ENCODE results near the gene GTF2H4.

GTF2H4 gene

DNA sequence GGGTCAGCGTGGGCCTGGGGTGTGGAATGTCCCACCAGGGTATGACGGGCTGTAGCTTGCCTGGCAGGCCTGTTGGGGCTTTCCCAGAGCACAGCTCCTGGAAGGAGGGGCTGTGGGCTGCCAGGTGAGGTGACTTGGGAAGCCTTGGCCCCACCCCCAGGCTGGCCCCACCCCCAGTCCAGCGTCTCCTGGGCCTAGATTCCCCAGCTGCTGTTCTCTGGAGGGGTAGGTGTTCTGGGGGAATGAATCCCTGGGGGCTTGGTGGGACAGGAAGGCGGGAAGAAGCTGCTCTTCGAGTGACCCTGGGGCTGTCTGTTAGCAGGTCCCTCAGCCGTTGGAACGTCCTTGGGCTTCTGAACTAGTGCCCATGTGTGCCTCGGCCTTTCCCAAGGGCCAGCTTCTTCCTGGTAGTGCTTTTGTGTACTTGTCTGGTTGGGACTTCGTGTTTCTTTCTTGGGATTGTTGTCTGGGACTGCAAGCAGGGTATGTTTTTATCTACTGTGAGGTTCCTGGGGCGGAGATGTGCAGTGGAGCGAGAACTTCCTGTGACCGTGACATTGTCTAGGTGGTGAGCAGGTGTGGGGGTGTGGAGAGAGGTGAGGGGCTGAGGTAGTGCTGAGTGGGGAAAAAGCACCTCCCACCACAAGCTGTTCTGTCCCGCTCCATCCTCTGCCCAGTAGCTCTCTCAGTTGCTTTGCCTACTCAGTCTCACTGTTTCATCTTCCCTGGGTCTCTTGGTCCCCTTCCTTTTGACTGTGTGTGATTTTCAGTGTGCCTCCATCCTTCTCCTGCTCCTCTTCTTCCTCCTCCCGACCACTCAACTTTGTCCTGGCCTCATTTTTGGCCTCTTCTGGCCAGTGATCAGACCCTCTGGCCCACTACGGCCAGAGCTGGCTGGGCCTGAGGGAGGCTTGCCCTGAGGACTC is 25.0 kb upstream of the GTF2H4 start:
- DNase-seq: peak; percentile 91

DNA sequence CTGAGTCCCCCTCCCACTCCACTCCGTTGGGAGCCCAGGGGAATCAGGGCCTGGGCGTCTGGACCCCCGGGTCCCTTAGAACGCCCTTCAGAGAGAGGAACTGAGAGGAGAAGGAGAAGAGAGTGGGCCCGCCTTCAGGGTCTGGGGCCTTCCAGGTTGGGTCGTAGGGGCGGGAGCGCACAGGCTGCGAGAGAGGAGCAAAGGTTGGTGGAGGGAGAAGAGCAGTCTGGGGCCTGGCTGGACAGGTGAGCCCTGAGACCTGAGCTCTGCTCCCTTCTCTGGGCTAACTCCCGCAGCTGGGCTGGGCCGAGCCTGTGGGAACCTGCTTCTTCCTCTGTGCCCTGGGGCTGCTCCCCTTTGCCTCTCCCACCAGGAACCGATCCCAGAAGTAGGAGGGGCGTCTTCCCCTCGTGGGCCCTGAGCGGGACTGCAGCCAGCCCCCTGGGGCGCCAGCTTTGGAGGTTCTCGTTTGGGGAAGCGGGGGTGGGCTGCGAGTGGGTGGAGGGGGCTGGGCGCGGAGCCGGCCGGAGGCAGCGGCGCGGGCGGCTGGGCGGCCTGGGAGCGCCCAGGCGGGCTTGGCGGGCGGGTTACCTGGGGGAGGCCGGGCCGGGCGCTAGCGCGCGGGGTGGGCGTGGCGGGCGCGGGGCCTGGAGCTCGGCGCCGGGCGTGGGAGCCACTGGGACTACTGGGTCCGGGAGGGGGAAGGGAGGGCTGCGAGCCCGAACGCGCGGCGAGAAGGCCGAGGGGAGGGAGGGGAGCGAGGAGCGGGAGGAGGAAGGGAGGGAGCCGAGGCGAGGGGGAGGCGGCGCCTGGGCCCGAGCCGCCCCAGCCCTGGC is 24.1 kb upstream of the GTF2H4 start, which contains the start of gene DDR1:
TSS of gene DDR1 (plus strand) at position 835 of the 836 bp plus-strand sequence. CDS start 4,211 bp downstream, outside the sequence.
- Histone ChIP-seq H3K9me3 (ENCODE audit: severe bottlenecking) (no peaks in the 10 kb centered on the region), H3K4me3 (ENCODE audit: low read depth, low read length) (peak within 1 kb of the TSS; percentile 58), H3K27ac (peak within 1 kb of the TSS; percentile 84), H3K36me3 (peaks cover 8% of the 10 kb centered on the region), H3K27me3 (ENCODE audit: insufficient read depth, low read depth, severe bottlenecking) (no peaks in the 10 kb centered on the region)
- TF ChIP-seq, protein P1, sequence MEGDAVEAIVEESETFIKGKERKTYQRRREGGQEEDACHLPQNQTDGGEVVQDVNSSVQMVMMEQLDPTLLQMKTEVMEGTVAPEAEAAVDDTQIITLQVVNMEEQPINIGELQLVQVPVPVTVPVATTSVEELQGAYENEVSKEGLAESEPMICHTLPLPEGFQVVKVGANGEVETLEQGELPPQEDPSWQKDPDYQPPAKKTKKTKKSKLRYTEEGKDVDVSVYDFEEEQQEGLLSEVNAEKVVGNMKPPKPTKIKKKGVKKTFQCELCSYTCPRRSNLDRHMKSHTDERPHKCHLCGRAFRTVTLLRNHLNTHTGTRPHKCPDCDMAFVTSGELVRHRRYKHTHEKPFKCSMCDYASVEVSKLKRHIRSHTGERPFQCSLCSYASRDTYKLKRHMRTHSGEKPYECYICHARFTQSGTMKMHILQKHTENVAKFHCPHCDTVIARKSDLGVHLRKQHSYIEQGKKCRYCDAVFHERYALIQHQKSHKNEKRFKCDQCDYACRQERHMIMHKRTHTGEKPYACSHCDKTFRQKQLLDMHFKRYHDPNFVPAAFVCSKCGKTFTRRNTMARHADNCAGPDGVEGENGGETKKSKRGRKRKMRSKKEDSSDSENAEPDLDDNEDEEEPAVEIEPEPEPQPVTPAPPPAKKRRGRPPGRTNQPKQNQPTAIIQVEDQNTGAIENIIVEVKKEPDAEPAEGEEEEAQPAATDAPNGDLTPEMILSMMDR (IDR thresholded peaks at IDR 0.05; ENCODE audit: low read depth, low read length): 0 out of 2 replicates have a peak, but pooled peaks have one; percentile 11
- DNase-seq: peak; percentile 89

More for the DNA sequence above, 25.0 kb upstream of the GTF2H4 start:
- Histone ChIP-seq H3K4me3 (ENCODE audit: low read depth, low read length) (peak overlapping the region; percentile 58), H3K9me3 (ENCODE audit: severe bottlenecking) (no peaks in the 10 kb centered on the region), H3K27me3 (ENCODE audit: insufficient read depth, low read depth, severe bottlenecking) (no peaks in the 10 kb centered on the region), H3K27ac (peak overlapping the region; percentile 84), H3K36me3 (peaks cover 4% of the 10 kb centered on the region)
- TF ChIP-seq, protein P1 (IDR thresholded peaks at IDR 0.05; ENCODE audit: low read depth, low read length): no peak

DNA sequence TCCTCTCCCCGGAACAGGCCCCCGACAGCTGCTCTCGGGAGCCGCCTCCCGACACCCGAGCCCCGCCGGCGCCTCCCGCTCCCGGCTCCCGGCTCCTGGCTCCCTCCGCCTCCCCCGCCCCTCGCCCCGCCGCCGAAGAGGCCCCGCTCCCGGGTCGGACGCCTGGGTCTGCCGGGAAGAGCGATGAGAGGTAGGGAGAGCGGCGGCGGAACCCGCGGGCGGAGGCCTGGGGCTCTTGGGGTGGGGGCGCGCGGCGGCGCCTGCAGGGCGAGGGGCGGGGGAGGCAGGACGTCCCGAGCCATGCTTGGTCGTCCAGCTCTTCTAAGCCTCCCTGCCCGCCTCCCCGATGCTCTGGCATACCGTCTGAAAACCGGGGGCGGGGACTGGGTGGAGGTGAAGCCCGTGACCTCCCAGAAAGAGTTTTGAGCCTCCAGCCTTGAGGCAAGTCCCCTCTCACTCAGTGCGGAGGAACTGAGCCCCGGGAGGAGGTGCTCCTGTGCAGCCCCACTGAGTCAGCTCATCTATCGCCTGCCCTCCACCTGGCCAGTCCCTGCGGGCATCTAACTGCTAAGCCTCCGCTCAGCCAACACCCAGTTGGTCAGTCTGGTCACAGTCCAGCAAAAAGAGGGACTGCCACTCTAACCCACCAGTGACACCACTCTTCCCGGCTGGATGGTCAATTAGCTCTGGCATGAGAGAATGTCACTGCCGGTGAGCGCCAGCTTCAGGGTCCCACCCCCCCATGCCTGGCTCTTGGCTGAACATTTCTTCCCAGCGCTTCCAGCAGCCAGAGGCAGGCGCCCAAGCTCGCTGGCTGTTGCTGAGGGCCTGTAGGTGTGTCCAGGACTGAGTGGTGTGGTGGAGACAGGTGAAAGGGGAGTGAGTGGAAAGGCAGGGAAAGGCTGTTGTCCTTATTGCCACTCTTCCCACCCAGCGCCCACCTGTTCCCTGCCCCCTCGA is 23.2 kb upstream of the GTF2H4 start:
- peak; percentile 72 for DNase-seq
- Histone ChIP-seq H3K4me3 (ENCODE audit: low read depth, low read length) (peak overlapping the region; percentile 58), H3K27me3 (ENCODE audit: insufficient read depth, low read depth, severe bottlenecking) (no peaks in the 10 kb centered on the region), H3K9me3 (ENCODE audit: severe bottlenecking) (no peaks in the 10 kb centered on the region), H3K27ac (peak overlapping the region; percentile 84), H3K36me3 (peaks cover 17% of the 10 kb centered on the region)
- TF ChIP-seq, protein P1 (IDR thresholded peaks at IDR 0.05; ENCODE audit: low read depth, low read length): 0 out of 2 replicates have a peak, but pooled peaks have one; percentile 26

DNA sequence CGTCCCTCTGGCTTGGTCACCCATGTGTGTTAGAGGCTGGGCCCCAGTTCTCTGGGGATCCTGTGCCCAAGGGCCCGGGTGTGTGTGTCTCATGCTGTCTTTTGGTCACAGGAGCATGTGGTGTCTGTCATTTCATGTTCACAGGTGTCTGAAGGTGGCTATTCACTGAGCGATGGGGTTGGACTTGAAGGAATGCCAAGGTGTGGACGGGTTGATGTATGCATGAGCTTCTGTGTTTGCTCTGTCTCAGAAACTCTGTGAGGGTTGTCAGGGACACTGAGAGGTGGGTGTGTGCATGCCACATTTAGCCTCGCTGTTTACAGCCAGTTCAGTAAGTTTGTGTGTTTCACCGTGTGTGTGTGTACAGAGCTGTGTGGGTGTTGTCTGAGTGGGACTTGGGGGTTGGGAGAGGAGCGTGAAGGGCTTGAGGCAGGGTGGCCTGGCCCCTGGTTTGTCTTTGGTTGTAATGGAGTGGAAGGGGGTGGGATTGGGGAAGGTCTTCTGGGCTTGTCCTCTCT is 22.5 kb upstream of the GTF2H4 start:
- TF ChIP-seq, protein P1 (IDR thresholded peaks at IDR 0.05; ENCODE audit: low read depth, low read length): no peak
- Histone ChIP-seq H3K27ac (peak overlapping the region; percentile 84), H3K36me3 (peaks cover 24% of the 10 kb centered on the region), H3K9me3 (ENCODE audit: severe bottlenecking) (no peaks in the 10 kb centered on the region), H3K27me3 (ENCODE audit: insufficient read depth, low read depth, severe bottlenecking) (no peaks in the 10 kb centered on the region), H3K4me3 (ENCODE audit: low read depth, low read length) (peak overlapping the region; percentile 58)
- no peak for DNase-seq

Data from WERI-Rb-1 (cell line).